ENCODE measurements around the gene SLC11A2.

- no peak for TF ChIP-seq CTCF (IDR thresholded peaks at IDR 0.05)
- no peak for TF ChIP-seq POLR2A (IDR thresholded peaks at IDR 0.05; ENCODE audit: low read depth)
Measured at GRCh38 chr12:50985322-50985721, 40.9 kb downstream of the SLC11A2 start.
